ENCODE measurements around the gene LSM2.
"Not testable (repeated sequence)": the region's sequence is repeated elsewhere in the genome, so short reads cannot be mapped to it uniquely, and the experiment has no call there.

The LSM2 gene
- 8.7 to 13.6 (median 10.2) reads per million in 3 donors for total RNA-seq

DNA sequence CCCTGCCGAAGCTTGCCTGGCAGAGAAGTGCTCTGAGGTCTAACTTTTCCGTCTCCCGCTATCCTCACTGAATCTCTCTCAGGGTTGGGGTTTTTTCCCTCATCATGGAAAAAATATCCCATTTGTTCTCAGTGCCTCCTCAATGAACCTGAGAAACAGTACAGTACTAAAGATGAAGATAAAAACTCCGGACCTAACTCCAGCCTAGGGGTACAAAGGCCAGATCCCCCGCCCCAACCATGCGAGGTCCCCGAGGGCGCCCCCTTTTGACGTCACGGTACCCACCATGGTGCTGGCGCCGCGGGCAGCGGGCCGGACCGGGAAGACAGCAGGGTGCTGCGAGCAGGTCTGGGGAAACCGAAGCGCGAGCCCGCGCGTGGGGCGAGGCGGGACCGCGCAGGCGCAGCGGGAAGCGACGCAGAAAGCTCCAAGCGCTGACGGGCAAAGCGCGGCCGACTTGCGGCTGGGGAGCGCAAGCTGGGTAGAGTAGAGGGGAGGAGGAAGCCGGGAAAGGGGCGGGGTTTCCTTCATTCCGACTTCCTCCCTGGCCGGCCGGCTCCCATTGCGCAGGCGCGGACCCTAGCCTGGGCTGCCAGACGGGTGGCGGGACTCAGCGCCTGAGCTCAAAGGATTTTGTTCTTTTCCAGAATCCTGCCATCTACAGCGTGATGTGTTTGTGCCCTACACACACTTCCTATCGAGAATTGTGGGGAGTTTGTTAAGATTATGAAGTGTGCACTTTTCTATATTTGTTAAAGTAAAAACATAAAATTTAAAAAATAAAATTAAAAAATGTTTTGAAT lies at the start of gene LSM2:
LSM2 (minus strand) TSS at position 497 of the 803 bp plus-strand sequence; CDS start at position 288, 209 bp downstream.
- peaks cover 8% of the 10 kb centered on the region for H3K4me1 ChIP-seq (ENCODE audit: control insufficient read depth, insufficient read depth, low read length, poor library complexity, severe bottlenecking)

DNA sequence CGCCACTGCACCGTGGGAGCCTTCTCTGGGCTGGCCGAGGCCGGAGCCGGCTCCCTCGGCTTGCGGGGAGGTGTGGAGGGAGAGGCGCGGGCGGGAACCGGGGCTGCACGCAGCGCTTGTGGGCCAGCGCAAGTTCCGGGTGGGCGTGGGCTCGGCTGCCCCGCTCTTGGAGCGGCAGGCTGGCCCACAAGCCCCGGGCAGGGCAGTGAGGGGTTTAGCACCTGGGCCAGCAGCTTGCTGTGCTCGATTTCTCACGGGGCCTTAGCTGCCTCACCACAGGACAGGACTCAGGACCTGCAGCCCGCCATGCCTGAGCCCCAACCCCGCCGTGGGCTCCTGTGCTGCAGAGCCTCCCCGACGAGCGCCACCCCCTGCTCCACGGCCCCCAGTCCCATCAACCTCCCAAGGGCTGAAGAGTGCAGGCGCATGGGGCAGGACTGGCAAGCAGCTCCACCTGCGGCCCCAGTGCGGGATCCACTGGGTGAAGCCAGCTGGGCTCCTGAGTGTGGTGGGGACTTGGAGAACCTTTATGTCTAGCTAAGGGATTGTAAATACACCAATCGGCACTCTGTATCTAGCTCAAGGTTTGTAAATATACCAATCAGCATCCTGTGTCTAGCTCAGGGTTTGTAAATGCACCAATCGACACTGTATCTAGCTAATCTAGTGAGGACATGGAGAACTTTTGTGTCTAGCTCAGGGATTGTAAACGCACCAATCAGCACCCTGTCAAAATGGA lies 45.4 kb upstream of the LSM2 start:
- not testable (repeated sequence) for H3K4me3 ChIP-seq (ENCODE audit: insufficient read depth, low read depth, low read length, poor library complexity, severe bottlenecking); H3K27me3 ChIP-seq (replicated peaks; ENCODE audit: control insufficient read depth, insufficient read depth, low read length, poor library complexity, severe bottlenecking); H3K27ac ChIP-seq (ENCODE audit: insufficient read depth, low read length, poor library complexity, severe bottlenecking); H3K9me3 ChIP-seq (ENCODE audit: control insufficient read depth, low read length); DNase-seq; H3K4me1 ChIP-seq (ENCODE audit: control insufficient read depth, insufficient read depth, low read length, poor library complexity, severe bottlenecking); H3K36me3 ChIP-seq (ENCODE audit: control insufficient read depth, insufficient read depth, low read length)

More for the DNA sequence above, at the start of gene LSM2:
- Histone ChIP-seq H3K36me3 (ENCODE audit: control insufficient read depth, insufficient read depth, low read length) (peaks cover 11% of the 10 kb centered on the region), H3K9me3 (ENCODE audit: control insufficient read depth, low read length) (no peaks in the 10 kb centered on the region), H3K4me3 (ENCODE audit: insufficient read depth, low read depth, low read length, poor library complexity, severe bottlenecking) (peak within 1 kb of the TSS; percentile 84), H3K27ac (ENCODE audit: insufficient read depth, low read length, poor library complexity, severe bottlenecking) (peak within 1 kb of the TSS; percentile 88), H3K27me3 (replicated peaks; ENCODE audit: control insufficient read depth, insufficient read depth, low read length, poor library complexity, severe bottlenecking) (no peaks in the 10 kb centered on the region)
- DNase-seq, result peak; percentile 94 to 96 (median 96)

DNA sequence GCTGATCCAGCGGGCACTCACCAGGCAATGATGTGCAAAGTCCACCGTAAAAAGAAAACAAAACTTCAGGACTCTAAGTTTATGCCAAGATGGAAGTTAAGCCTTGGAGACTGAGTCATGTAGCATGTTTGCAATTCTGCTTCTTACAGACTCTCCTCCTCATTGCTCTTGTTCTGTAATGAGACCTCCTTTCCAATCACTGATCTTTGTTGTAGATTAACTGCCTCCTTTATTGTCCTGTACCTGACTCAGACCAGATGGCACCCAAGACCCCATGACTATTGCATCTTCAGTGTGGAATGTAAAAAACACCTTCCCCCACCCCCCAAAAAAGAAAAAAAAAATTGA lies 44.7 kb upstream of the LSM2 start:
- no peaks in the 10 kb centered on the region for H3K36me3 ChIP-seq (ENCODE audit: control insufficient read depth, insufficient read depth, low read length)
- H3K4me1 ChIP-seq (ENCODE audit: control insufficient read depth, insufficient read depth, low read length, poor library complexity, severe bottlenecking), result no peaks in the 10 kb centered on the region
- no peak overlapping the region for H3K4me3 ChIP-seq (ENCODE audit: insufficient read depth, low read depth, low read length, poor library complexity, severe bottlenecking)
- H3K9me3 ChIP-seq (ENCODE audit: control insufficient read depth, low read length), result no peaks in the 10 kb centered on the region
- DNase-seq, result no peak
- no peak overlapping the region for H3K27ac ChIP-seq (ENCODE audit: insufficient read depth, low read length, poor library complexity, severe bottlenecking)
- no peaks in the 10 kb centered on the region for H3K27me3 ChIP-seq (replicated peaks; ENCODE audit: control insufficient read depth, insufficient read depth, low read length, poor library complexity, severe bottlenecking)

DNA sequence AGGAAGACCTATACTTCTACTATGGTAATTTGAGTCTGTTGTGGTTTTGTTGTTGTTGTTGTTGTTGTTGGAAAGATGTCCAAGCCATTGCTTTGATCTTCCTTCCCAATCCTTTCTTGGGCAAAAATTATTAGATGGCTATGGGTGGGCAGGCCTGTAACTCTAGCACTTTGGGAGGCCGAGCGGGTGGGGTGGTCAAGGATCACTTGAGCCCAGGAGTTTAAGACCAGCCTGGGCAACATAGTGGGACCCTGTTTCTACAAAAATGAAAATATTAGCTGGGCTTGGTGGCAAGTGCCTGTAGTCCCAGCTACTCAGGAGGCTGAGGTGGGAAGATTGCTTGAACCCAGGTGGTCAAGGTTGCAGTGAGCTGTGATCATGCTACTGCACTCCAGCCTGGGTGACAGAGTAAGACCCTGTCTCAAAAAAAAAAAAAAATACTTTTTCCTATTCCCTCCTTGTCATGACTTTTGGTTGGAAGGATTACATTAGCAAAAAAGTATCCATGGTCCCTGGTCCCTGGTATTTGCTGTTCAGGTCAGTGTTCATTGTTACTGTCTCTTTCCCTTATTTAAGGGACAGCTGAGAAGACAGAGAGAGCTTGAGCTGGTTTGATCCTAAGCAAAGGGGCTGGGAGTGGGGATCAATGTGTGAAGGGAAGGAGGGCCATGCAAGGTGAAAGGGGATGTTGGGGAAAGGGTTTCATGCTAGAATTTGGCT lies 44.2 kb upstream of the LSM2 start:
- Histone ChIP-seq H3K27me3 (replicated peaks; ENCODE audit: control insufficient read depth, insufficient read depth, low read length, poor library complexity, severe bottlenecking) (no peaks in the 10 kb centered on the region), H3K4me3 (ENCODE audit: insufficient read depth, low read depth, low read length, poor library complexity, severe bottlenecking) (no peak overlapping the region), H3K9me3 (ENCODE audit: control insufficient read depth, low read length) (no peaks in the 10 kb centered on the region), H3K27ac (ENCODE audit: insufficient read depth, low read length, poor library complexity, severe bottlenecking) (no peak overlapping the region), H3K36me3 (ENCODE audit: control insufficient read depth, insufficient read depth, low read length) (no peaks in the 10 kb centered on the region), H3K4me1 (ENCODE audit: control insufficient read depth, insufficient read depth, low read length, poor library complexity, severe bottlenecking) (no peaks in the 10 kb centered on the region)
- DNase-seq, result no peak

DNA sequence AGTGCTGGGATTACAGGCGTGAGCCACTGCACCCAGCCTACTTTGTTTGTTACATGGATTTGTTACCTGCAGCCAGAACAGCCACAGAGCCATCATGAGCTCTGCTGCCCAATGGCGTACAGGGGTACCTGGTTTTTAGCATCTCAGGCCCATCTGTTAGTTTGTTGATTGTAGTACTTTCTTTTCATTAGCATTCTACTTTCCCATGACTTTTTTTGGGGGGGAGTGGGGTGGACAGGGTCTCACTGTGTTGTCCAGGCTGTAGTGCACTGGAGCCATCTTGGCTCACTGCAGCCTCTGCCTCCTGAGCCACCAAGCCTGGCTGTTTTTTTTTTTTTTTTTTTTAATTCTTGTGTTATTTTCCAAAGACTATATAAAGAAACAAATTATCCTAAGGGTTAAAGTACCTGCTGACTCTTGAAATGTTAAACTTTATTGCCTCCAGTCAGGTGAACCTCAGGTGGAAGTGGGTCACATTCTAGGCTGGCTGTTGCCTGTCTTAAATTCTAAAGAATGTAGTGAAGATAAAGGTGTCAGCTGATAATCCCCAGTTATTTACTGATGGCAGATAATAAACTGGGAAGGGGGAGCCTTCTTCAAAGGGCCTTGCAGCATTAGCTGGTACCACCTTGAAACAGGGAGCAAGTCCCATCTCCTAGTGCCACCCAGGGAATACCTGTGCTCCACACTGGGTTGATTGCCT lies 40.7 kb upstream of the LSM2 start:
- no peaks in the 10 kb centered on the region for H3K36me3 ChIP-seq (ENCODE audit: control insufficient read depth, insufficient read depth, low read length)
- no peak overlapping the region for H3K4me3 ChIP-seq (ENCODE audit: insufficient read depth, low read depth, low read length, poor library complexity, severe bottlenecking)
- DNase-seq, result no peak
- no peaks in the 10 kb centered on the region for H3K4me1 ChIP-seq (ENCODE audit: control insufficient read depth, insufficient read depth, low read length, poor library complexity, severe bottlenecking)
- no peaks in the 10 kb centered on the region for H3K27me3 ChIP-seq (replicated peaks; ENCODE audit: control insufficient read depth, insufficient read depth, low read length, poor library complexity, severe bottlenecking)
- H3K27ac ChIP-seq (ENCODE audit: insufficient read depth, low read length, poor library complexity, severe bottlenecking), result no peak overlapping the region
- H3K9me3 ChIP-seq (ENCODE audit: control insufficient read depth, low read length), result no peaks in the 10 kb centered on the region

- DNase-seq, result no peak
- Histone ChIP-seq H3K9me3 (ENCODE audit: control insufficient read depth, low read length) (no peaks in the 10 kb centered on the region), H3K4me1 (ENCODE audit: control insufficient read depth, insufficient read depth, low read length, poor library complexity, severe bottlenecking) (no peaks in the 10 kb centered on the region), H3K36me3 (ENCODE audit: control insufficient read depth, insufficient read depth, low read length) (peaks cover 18% of the 10 kb centered on the region), H3K27me3 (replicated peaks; ENCODE audit: control insufficient read depth, insufficient read depth, low read length, poor library complexity, severe bottlenecking) (no peaks in the 10 kb centered on the region), H3K27ac (ENCODE audit: insufficient read depth, low read length, poor library complexity, severe bottlenecking) (no peak overlapping the region), H3K4me3 (ENCODE audit: insufficient read depth, low read depth, low read length, poor library complexity, severe bottlenecking) (no peak overlapping the region)
These were observed 37.7 kb upstream of the LSM2 start for GRCh38 chr6:31844507-31844906.

- H3K4me3 ChIP-seq (ENCODE audit: insufficient read depth, low read depth, low read length, poor library complexity, severe bottlenecking), result no peak overlapping the region
- H3K27ac ChIP-seq (ENCODE audit: insufficient read depth, low read length, poor library complexity, severe bottlenecking), result no peak overlapping the region
- peaks cover 30% of the 10 kb centered on the region for H3K36me3 ChIP-seq (ENCODE audit: control insufficient read depth, insufficient read depth, low read length)
- no peaks in the 10 kb centered on the region for H3K9me3 ChIP-seq (ENCODE audit: control insufficient read depth, low read length)
- peaks cover 18% of the 10 kb centered on the region for H3K4me1 ChIP-seq (ENCODE audit: control insufficient read depth, insufficient read depth, low read length, poor library complexity, severe bottlenecking)
- H3K27me3 ChIP-seq (replicated peaks; ENCODE audit: control insufficient read depth, insufficient read depth, low read length, poor library complexity, severe bottlenecking), result no peaks in the 10 kb centered on the region
- no peak for DNase-seq
These were observed 35.3 kb upstream of the LSM2 start for GRCh38 chr6:31842053-31842452.

- not testable (repeated sequence) for H3K4me3 ChIP-seq (ENCODE audit: insufficient read depth, low read depth, low read length, poor library complexity, severe bottlenecking); H3K9me3 ChIP-seq (ENCODE audit: control insufficient read depth, low read length); H3K27me3 ChIP-seq (replicated peaks; ENCODE audit: control insufficient read depth, insufficient read depth, low read length, poor library complexity, severe bottlenecking); DNase-seq; H3K27ac ChIP-seq (ENCODE audit: insufficient read depth, low read length, poor library complexity, severe bottlenecking)
- H3K4me1 ChIP-seq (ENCODE audit: control insufficient read depth, insufficient read depth, low read length, poor library complexity, severe bottlenecking), result peaks cover 25% of the 10 kb centered on the region
- H3K36me3 ChIP-seq (ENCODE audit: control insufficient read depth, insufficient read depth, low read length), result peaks cover 30% of the 10 kb centered on the region
These were observed 33.0 kb upstream of the LSM2 start for GRCh38 chr6:31839779-31840126.

GRCh38 chr6:31838968-31839367 lies 32.2 kb upstream of the LSM2 start:
- no peaks in the 10 kb centered on the region for H3K27me3 ChIP-seq (replicated peaks; ENCODE audit: control insufficient read depth, insufficient read depth, low read length, poor library complexity, severe bottlenecking)
- peaks cover 30% of the 10 kb centered on the region for H3K36me3 ChIP-seq (ENCODE audit: control insufficient read depth, insufficient read depth, low read length)
- H3K4me3 ChIP-seq (ENCODE audit: insufficient read depth, low read depth, low read length, poor library complexity, severe bottlenecking), result no peak overlapping the region
- no peaks in the 10 kb centered on the region for H3K9me3 ChIP-seq (ENCODE audit: control insufficient read depth, low read length)
- no peak overlapping the region for H3K27ac ChIP-seq (ENCODE audit: insufficient read depth, low read length, poor library complexity, severe bottlenecking)
- no peak for DNase-seq
- peaks cover 25% of the 10 kb centered on the region for H3K4me1 ChIP-seq (ENCODE audit: control insufficient read depth, insufficient read depth, low read length, poor library complexity, severe bottlenecking)
